HuH-7.5 (cell line): ENCODE results near the gene DCST2.

Experiments used
- DNase-seq: peaks from one replicate; pipeline ENCODE4 v3.0.0; 2011; ENCODE audit warnings: low spot score

DCST2 gene

GRCh38 chr1:155009742-155010141 is 23.8 kb downstream of the DCST2 start:
- DNase-seq: no peak

- DNase-seq: no peak
Observed at GRCh38 chr1:155009221-155009711, 24.3 kb downstream of the DCST2 start.

GRCh38 chr1:155008015-155008941 is 25.3 kb downstream of the DCST2 start:
- no peak for DNase-seq

- no peak for DNase-seq
Observed at GRCh38 chr1:155007251-155007828, 26.2 kb downstream of the DCST2 start.

- DNase-seq: no peak
Observed at GRCh38 chr1:155006601-155007101, 26.9 kb downstream of the DCST2 start.

GRCh38 chr1:155005076-155006011 is 28.2 kb downstream of the DCST2 start:
- no peak for DNase-seq

GRCh38 chr1:155004352-155005075 is 29.1 kb downstream of the DCST2 start:
- DNase-seq: no peak

- peak; percentile 82 for DNase-seq
Observed at GRCh38 chr1:155003766-155004351, 29.7 kb downstream of the DCST2 start.

GRCh38 chr1:155003227-155003765 is 30.3 kb downstream of the DCST2 start:
- DNase-seq: no peak

- DNase-seq: peak; percentile 64
Observed at GRCh38 chr1:155002464-155003226, 30.9 kb downstream of the DCST2 start, which contains the start of gene ZBTB7B. TSS of gene ZBTB7B (plus strand) at chr1:155002802. CDS start at chr1:155014661, 11,859 bp downstream.

- peak; percentile 98 for DNase-seq
Observed at GRCh38 chr1:155001675-155002463, 31.7 kb downstream of the DCST2 start.

- no peak for DNase-seq
Observed at GRCh38 chr1:155001425-155001674, 32.2 kb downstream of the DCST2 start.

- DNase-seq: peak; percentile 96
Observed at GRCh38 chr1:155000726-155001424, 32.7 kb downstream of the DCST2 start.

- no peak for DNase-seq
Observed at GRCh38 chr1:155000411-155000725, 33.2 kb downstream of the DCST2 start.

GRCh38 chr1:154999571-155000410 is 33.8 kb downstream of the DCST2 start:
- DNase-seq: peak; percentile 74

- peak; percentile 89 for DNase-seq
Observed at GRCh38 chr1:154998818-154999570, 34.6 kb downstream of the DCST2 start.

- DNase-seq: no peak
Observed at GRCh38 chr1:154998201-154998780, 35.3 kb downstream of the DCST2 start.
